ENCODE data around the gene SLC27A4. TPM values are rescaled to one million over a fixed set of nuclear protein-coding genes. Genes with fewer than 3 reads are reported as not detected.

Gene SLC27A4
- total RNA-seq, 1 donor from 2014 or later, result 28.0 TPM

GRCh38 chr9:128296340-128297220, 43.7 kb upstream of the SLC27A4 start:
- H3K4me3 ChIP-seq, result no peak overlapping the region
- no peak for DNase-seq (ENCODE audit: extremely low spot score in 2 of 2)
- no peaks in the 10 kb centered on the region for H3K9me3 ChIP-seq
- no peaks in the 10 kb centered on the region for H3K27me3 ChIP-seq
- H3K4me1 ChIP-seq, result no peaks in the 10 kb centered on the region
- intact Hi-C loops (cut with DNase I), result no loop called here
- TF ChIP-seq CTCF (IDR thresholded peaks at IDR 0.05) (no peak), POLR2A (IDR thresholded peaks at IDR 0.05) (no peak), POLR2AphosphoS5 (IDR thresholded peaks at IDR 0.05; ENCODE audit: insufficient read depth in 1 of 2, low read depth in 1 of 2) (no peak)
- no peak overlapping the region for H3K27ac ChIP-seq
- H3K36me3 ChIP-seq, result no peaks in the 10 kb centered on the region

GRCh38 chr9:128297221-128297773, 43.0 kb upstream of the SLC27A4 start:
- Histone ChIP-seq H3K27me3 (no peaks in the 10 kb centered on the region), H3K4me3 (no peak overlapping the region), H3K27ac (no peak overlapping the region), H3K36me3 (no peaks in the 10 kb centered on the region), H3K9me3 (no peaks in the 10 kb centered on the region), H3K4me1 (no peaks in the 10 kb centered on the region)
- intact Hi-C loops (cut with DNase I), result no loop called here
- no peak for DNase-seq (ENCODE audit: extremely low spot score in 2 of 2)
- no peak for TF ChIP-seq POLR2A (IDR thresholded peaks at IDR 0.05)
- TF ChIP-seq CTCF (IDR thresholded peaks at IDR 0.05), result no peak
- no peak for TF ChIP-seq POLR2AphosphoS5 (IDR thresholded peaks at IDR 0.05; ENCODE audit: insufficient read depth in 1 of 2, low read depth in 1 of 2)

GRCh38 chr9:128298535-128299482, 41.5 kb upstream of the SLC27A4 start:
- Histone ChIP-seq H3K27me3 (no peaks in the 10 kb centered on the region), H3K36me3 (no peaks in the 10 kb centered on the region), H3K27ac (no peak overlapping the region), H3K9me3 (no peaks in the 10 kb centered on the region), H3K4me3 (no peak overlapping the region), H3K4me1 (no peaks in the 10 kb centered on the region)
- TF ChIP-seq CTCF (IDR thresholded peaks at IDR 0.05), result no peak
- TF ChIP-seq POLR2AphosphoS5 (IDR thresholded peaks at IDR 0.05; ENCODE audit: insufficient read depth in 1 of 2, low read depth in 1 of 2), result no peak
- TF ChIP-seq POLR2A (IDR thresholded peaks at IDR 0.05), result no peak
- intact Hi-C loops (cut with DNase I), result no loop called here
- no peak for DNase-seq (ENCODE audit: extremely low spot score in 2 of 2)

GRCh38 chr9:128304136-128304970, 36.0 kb upstream of the SLC27A4 start:
- no peak overlapping the region for H3K27ac ChIP-seq

More at GRCh38 chr9:128304136-128304970, 36.0 kb upstream of the SLC27A4 start:
- no peaks in the 10 kb centered on the region for H3K27me3 ChIP-seq
- no peaks in the 10 kb centered on the region for H3K9me3 ChIP-seq
- H3K4me1 ChIP-seq, result no peaks in the 10 kb centered on the region
- H3K4me3 ChIP-seq, result no peak overlapping the region
- peaks cover 0 to 8% of the 10 kb centered on the region in 2 donors for H3K36me3 ChIP-seq
- DNase-seq (ENCODE audit: extremely low spot score in 2 of 2), result no peak
- TF ChIP-seq POLR2A (IDR thresholded peaks at IDR 0.05) (no peak), POLR2AphosphoS5 (IDR thresholded peaks at IDR 0.05; ENCODE audit: insufficient read depth in 1 of 2, low read depth in 1 of 2) (no peak), CTCF (IDR thresholded peaks at IDR 0.05) (no peak)
- intact Hi-C loops (cut with DNase I), result no loop called here

Measured in vagina (tissue), 2 donors.